HepG2 (cell line): ENCODE data around the gene TBX6. TPM values are rescaled to one million over a fixed set of nuclear protein-coding genes. Genes with fewer than 3 reads are reported as not detected.
A peak's percentile ranks its signal among the peaks of the same experiment; 100 is the strongest.

Experiments used
- ARNT2 ChIP-seq: sonication (generic); formaldehyde crosslinking; IDR thresholded peaks from 2 replicates; pipeline ENCODE4 v1.8.0; 2022; ENCODE audit warnings: mild to moderate bottlenecking, low read depth, missing genetic modification reagents, moderate library complexity
- CERS6 ChIP-seq: sonication (generic); formaldehyde crosslinking; IDR thresholded peaks from 2 replicates; pipeline ENCODE4 v1.5.0; 2020; ENCODE audit warnings: missing genetic modification reagents
- ERF ChIP-seq: IDR thresholded peaks from 2 replicates; pipeline ENCODE4 v1.6.1; 2018; ENCODE audit warnings: missing biosample characterization, missing genetic modification reagents
- ETV5 ChIP-seq: IDR thresholded peaks from 2 replicates; pipeline ENCODE4 v1.6.1; 2018; ENCODE audit warnings: missing biosample characterization, missing genetic modification reagents, inconsistent platforms, borderline replicate concordance
- HNF1A ChIP-seq, 2 experiments: sonication (generic) in 1 of 2; formaldehyde crosslinking in 1 of 2; IDR thresholded peaks; 2 replicates each; pipeline versions ENCODE4 v1.4.0 to v1.6.1; 2016 to 2020; ENCODE audit warnings: borderline replicate concordance in 1 of 2, low read depth in 1 of 2, mild to moderate bottlenecking in 1 of 2, missing genetic modification reagents in 1 of 2
- KDM2A ChIP-seq: sonication (generic); formaldehyde crosslinking; IDR thresholded peaks from 2 replicates; pipeline ENCODE4 v1.4.0; 2020; ENCODE audit warnings: low read depth, missing genetic modification reagents, borderline replicate concordance
- SKI ChIP-seq: fragments of 450-650 bp; IDR thresholded peaks from one replicate; pipeline ENCODE4 v1.6.1; 2018; ENCODE audit warnings: mild to moderate bottlenecking; ENCODE audit not compliant: partially characterized antibody
- TAF1 ChIP-seq: sonication (generic); formaldehyde crosslinking; IDR thresholded peaks from 2 replicates; pipeline ENCODE4 v1.4.0; 2020; ENCODE audit warnings: missing genetic modification reagents
- TCF7L2 ChIP-seq: IDR thresholded peaks from 2 replicates; pipeline ENCODE4 v1.6.1; 2011; ENCODE audit warnings: mild to moderate bottlenecking, low read depth, low read length, moderate library complexity
- TRIM22 ChIP-seq: fragments of 450-650 bp; IDR thresholded peaks from 2 replicates; pipeline ENCODE4 v1.6.1; 2017
- ZBTB49 ChIP-seq: sonication (generic); formaldehyde crosslinking; IDR thresholded peaks from 2 replicates; pipeline ENCODE4 v1.4.0; 2020; ENCODE audit warnings: missing genetic modification reagents, borderline replicate concordance
- ZNF501 ChIP-seq: sonication (generic); formaldehyde crosslinking; IDR thresholded peaks from 2 replicates; pipeline ENCODE4 v1.5.1; 2020; ENCODE audit warnings: mild to moderate bottlenecking, moderate library complexity, missing genetic modification reagents
- ZNF530 ChIP-seq: sonication (generic); formaldehyde crosslinking; IDR thresholded peaks from 2 replicates; pipeline ENCODE4 v1.5.0; 2020; ENCODE audit warnings: low read depth, mild to moderate bottlenecking, missing genetic modification reagents
- ZNF563 ChIP-seq: sonication (generic); formaldehyde crosslinking; IDR thresholded peaks from 2 replicates; pipeline ENCODE4 v1.8.0; 2022; ENCODE audit warnings: mild to moderate bottlenecking, moderate library complexity, missing genetic modification reagents
- ZNF574 ChIP-seq: sonication (generic); formaldehyde crosslinking; IDR thresholded peaks from 2 replicates; pipeline ENCODE4 v1.4.0; 2020; ENCODE audit warnings: missing genetic modification reagents
- polyA plus RNA-seq, 8 experiments: library from polyadenylated mRNA; depleted of rRNA in 3 of 8; stranded (reverse) in 7 of 8; unstranded in 1 of 8; fragments of >200 nt; fragmentation: Illumina TruSeq in 4 of 8; extraction: Trizol in 4 of 8; gene quantifications; 2 replicates each; pipeline versions ENCODE4 v1.2.1 to v1.2.3, GENCODE V29; 2011 to 2016; ENCODE audit warnings: low read depth in 4 of 8, missing spikeins in 1 of 8, mixed read lengths in 1 of 8; ENCODE audit not compliant: insufficient read depth in 1 of 8
- total RNA-seq, 5 experiments: library from RNA; depleted of rRNA; stranded (reverse); fragments of >200 nt; fragmentation: Illumina TruSeq; extraction: Trizol; gene quantifications; 2 replicates each; pipeline ENCODE4 v1.2.3, GENCODE V29; 2016; ENCODE audit warnings: low read depth in 1 of 5

Gene TBX6
- total and polyA plus RNA-seq, 2 of the 13 experiments (the other 11 are each of a cell fraction or from before 2014, with no cell fraction given), result 0.24 to 0.42 TPM

- TF ChIP-seq KDM2A (CRISPR knock-in tag), result peak; percentile 99
- no peak for TF ChIP-seq TCF7L2
- no peak for TF ChIP-seq TRIM22
- no peak; the same call in 1 of the 2 replicates for TF ChIP-seq ZBTB49 (CRISPR knock-in tag)
- 0 out of 2 replicates have a peak, but pooled peaks have one; percentile 17 for TF ChIP-seq ARNT2 (CRISPR knock-in tag)
- TF ChIP-seq ZNF530 (CRISPR knock-in tag), result no peak
- TF ChIP-seq TAF1 (CRISPR knock-in tag), result peak; percentile 90
- TF ChIP-seq ZNF563 (CRISPR knock-in tag), result peak; percentile 82
- TF ChIP-seq ERF (CRISPR knock-in tag), result peak; percentile 64; the same call in 1 of the 2 replicates
- TF ChIP-seq ETV5, result peak; percentile 90
- no peak for TF ChIP-seq CERS6 (CRISPR knock-in tag)
- TF ChIP-seq SKI, result no peak
- peak; percentile 89 for TF ChIP-seq ZNF574 (CRISPR knock-in tag)
- TF ChIP-seq ZNF501 (CRISPR knock-in tag), result peak; percentile 58; the same call in 1 of the 2 replicates
- no peak for TF ChIP-seq HNF1A (IDR thresholded peaks at IDR 0.05; ENCODE audit: low read depth)
- no peak; the same call in 1 of the 2 replicates for TF ChIP-seq HNF1A (CRISPR knock-in tag; IDR thresholded peaks at IDR 0.05; ENCODE audit: borderline replicate concordance)
Observed at GRCh38 chr16:30075503-30076275, 16.0 kb downstream of the TBX6 start, which contains the start of gene PPP4C (continued).
